ENCODE results near the gene HOXD11.

The HOXD11 gene

Small RNAs within 50 kb of the gene (small RNA-seq; reads per million reads assigned to genes)
- 44.9 reads per million, percentile 92 among the genes with 10 or more reads in this experiment for gene MIR10B (ENCODE audit: insufficient read depth)
